CD4-positive, alpha-beta T cell treated with Interferon alpha-2 for 1 hour (primary cell): ENCODE results near the gene ZCWPW1.
"Not testable (repeated sequence)": the region's sequence is repeated elsewhere in the genome, so short reads cannot be mapped to it uniquely, and the experiment has no call there.

Experiments
- DNase-seq, 2 donors: peaks; one replicate each; pipeline ENCODE4 v3.0.0-alpha.2; 2020 to 2022

Gene ZCWPW1

GRCh38 chr7:100398239-100398638 is 30.3 kb downstream of the ZCWPW1 start:
- no peak for DNase-seq

- DNase-seq, result no peak
Observed at GRCh38 chr7:100397315-100398081, 31.0 kb downstream of the ZCWPW1 start.

GRCh38 chr7:100396421-100396982 is 32.0 kb downstream of the ZCWPW1 start:
- DNase-seq, result peak; percentile 55 to 72

- DNase-seq, result no peak
Observed at GRCh38 chr7:100394077-100394476, 34.4 kb downstream of the ZCWPW1 start.

GRCh38 chr7:100393233-100393905 is 35.1 kb downstream of the ZCWPW1 start:
- no peak for DNase-seq

GRCh38 chr7:100390286-100391009 is 38.1 kb downstream of the ZCWPW1 start:
- no peak for DNase-seq

- no peak for DNase-seq
Observed at GRCh38 chr7:100389437-100390088, 38.9 kb downstream of the ZCWPW1 start.

- no peak for DNase-seq
Observed at GRCh38 chr7:100387695-100388094, 40.8 kb downstream of the ZCWPW1 start.

- no peak for DNase-seq
Observed at GRCh38 chr7:100386940-100387339, 41.6 kb downstream of the ZCWPW1 start.

GRCh38 chr7:100384628-100385294 is 43.7 kb downstream of the ZCWPW1 start:
- no peak for DNase-seq

GRCh38 chr7:100382234-100382853 is 46.2 kb downstream of the ZCWPW1 start:
- peak in 1 of 2 donors; percentile 21 for DNase-seq

GRCh38 chr7:100381531-100382233 is 46.8 kb downstream of the ZCWPW1 start:
- not testable (repeated sequence) for DNase-seq

GRCh38 chr7:100380196-100380595 is 48.3 kb downstream of the ZCWPW1 start:
- no peak for DNase-seq

- no peak for DNase-seq
Observed at GRCh38 chr7:100378114-100378755, 50.3 kb downstream of the ZCWPW1 start.

GRCh38 chr7:100376066-100376465 is 52.4 kb downstream of the ZCWPW1 start:
- no peak for DNase-seq

- no peak for DNase-seq
Observed at GRCh38 chr7:100374601-100375000, 53.9 kb downstream of the ZCWPW1 start.

GRCh38 chr7:100373870-100374598 is 54.5 kb downstream of the ZCWPW1 start:
- DNase-seq, result not testable (repeated sequence)

- peak in 1 of 2 donors; percentile 46 for DNase-seq
Observed at GRCh38 chr7:100373261-100373831, 55.2 kb downstream of the ZCWPW1 start, which contains the start of gene PILRA. Gene PILRA (plus strand): TSS chr7:100373487. CDS start chr7:100373657, 170 bp downstream.

- no peak for DNase-seq
Observed at GRCh38 chr7:100372694-100373093, 55.8 kb downstream of the ZCWPW1 start.
